OCI-M2 (cell line): ENCODE results near the gene PAX6.

Experiments used
- DNase-seq: peaks from one replicate; lab custom pipeline; 2025; ENCODE audit not compliant: unreplicated experiment; lab: John Stamatoyannopoulos, UW

The PAX6 gene

DNA sequence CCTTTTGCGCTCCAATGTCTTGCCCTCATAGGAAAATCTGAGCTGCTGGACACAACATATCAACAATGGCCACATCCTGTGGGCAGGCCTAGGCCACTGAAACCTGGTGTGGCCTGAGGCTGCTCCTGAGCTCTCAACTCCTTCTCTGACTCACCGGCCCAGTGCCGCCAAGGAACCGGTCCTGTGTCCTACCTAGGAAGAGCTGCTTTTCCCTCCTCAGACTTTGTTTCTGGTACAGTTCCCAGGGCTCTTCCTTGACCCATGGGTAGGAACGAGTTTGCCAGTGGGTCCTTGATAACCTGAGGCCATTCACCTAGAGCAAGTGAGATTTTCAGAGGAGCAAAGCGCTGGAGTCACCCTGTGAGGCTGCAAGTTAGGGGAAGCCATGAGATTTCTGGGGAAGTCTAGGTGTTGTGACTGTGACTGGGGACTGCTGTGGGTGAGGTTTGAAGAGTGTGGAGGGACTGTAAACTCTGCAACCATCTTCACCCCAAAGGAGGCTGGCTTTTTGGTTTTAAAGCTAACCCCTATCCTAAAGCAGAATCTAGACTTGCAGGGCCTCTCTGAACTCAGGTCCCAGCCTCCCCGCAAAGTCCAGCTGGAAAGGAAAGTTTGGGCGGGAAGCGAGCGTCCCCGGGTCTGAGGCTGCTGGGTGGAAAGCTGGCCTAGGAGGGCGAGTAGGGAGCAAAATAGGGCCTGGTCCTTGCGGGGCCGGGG is 12.0 kb upstream of the PAX6 start:
- no peak for DNase-seq

DNA sequence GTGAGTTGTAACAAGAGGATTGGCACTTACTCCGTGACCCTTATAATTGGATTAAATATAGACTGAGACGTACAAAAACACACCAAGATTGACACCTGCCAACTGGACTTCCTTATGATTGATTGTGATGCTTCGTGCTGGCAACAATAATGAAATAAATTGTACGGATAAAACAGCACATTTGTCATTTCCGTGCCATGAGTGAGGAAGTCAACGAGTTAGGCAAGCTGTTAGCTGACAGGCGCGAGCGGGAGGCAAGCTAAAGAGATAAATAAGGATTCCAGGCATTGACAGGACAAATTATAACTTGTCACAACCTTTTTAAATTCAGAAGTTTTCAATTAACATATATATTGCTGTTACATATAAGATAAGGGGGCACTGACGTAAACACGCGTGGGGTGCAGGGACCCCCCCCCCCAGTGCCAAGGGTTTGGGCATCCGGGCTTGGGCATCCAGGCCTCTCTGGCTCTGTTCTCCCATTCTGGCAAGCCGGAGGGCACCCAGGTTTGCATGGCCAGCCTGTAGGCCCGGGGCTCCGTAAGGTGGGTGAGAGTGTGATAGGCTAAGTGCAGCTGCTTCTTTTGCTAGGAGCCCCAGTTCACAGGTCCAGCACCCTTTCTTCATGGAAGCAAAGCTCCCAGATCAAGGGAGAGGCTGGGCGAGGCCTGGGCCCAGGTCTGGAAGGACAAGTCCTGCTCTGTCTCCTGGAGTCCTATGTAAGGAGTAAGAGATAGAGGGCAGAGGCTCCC is 11.2 kb upstream of the PAX6 start:
- DNase-seq: no peak

DNA sequence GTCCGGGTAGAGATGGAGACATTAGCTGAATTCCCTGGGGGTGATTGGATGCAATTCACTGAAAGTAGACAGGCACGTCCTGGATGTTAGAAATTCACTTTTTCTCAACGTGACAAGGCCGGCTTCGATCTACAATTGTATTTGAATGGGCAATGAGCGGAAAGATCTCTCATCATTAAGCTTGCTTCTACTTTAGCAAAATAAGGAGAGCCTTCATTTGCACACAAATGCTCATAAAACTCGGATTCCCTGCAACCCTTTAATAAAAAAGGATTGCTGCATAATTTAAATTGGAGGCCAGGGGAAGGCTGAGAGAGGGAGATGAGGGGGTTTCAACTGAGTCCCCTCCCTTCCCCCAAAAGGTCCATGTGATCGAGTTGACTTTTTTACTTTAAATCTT is 10.6 kb upstream of the PAX6 start:
- no peak for DNase-seq

DNA sequence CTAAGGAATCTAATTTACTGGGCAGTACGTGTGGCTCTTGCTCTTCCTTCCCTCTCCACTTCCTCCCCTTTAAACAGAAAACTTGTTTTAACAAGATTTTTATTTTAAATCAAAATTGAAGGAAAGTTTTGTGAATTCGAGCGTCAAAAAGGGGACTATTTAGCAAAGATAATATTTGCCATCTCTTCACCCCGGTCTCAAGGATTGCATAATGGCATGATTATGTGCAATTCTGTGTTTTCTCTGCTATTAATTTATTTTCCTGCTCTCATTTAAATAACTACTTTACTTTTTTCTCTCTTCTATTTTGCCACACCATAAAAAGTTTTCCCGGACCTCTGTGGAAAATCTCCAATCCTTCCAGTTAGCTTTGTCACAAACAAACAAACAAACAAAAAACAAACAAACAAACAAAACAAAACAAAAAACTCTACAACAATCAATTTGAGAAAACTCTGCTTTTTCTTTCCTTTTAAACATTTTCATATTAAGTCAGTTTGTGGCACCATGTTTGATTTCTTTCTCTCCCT is 10.2 kb upstream of the PAX6 start:
- no peak for DNase-seq

DNA sequence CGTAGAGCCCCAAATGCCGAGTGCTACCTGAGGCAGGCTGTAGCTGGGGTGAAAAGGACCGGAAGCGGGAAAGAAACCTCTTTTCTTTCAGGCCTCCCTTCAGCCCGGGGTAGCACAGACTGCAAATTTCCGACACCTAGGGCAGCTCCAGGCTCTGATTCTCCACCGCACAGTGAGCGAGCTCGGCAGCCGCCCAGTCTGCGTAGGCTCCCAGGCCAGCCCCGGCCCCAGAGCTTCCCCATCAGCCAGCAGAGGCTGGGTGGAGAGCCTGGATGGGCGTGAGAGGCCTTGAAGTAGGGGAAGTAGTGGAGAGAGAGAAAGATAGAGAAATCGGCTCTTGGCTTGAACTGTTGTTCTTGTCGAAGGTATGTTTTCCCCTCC is 9.3 kb upstream of the PAX6 start:
- no peak for DNase-seq

DNA sequence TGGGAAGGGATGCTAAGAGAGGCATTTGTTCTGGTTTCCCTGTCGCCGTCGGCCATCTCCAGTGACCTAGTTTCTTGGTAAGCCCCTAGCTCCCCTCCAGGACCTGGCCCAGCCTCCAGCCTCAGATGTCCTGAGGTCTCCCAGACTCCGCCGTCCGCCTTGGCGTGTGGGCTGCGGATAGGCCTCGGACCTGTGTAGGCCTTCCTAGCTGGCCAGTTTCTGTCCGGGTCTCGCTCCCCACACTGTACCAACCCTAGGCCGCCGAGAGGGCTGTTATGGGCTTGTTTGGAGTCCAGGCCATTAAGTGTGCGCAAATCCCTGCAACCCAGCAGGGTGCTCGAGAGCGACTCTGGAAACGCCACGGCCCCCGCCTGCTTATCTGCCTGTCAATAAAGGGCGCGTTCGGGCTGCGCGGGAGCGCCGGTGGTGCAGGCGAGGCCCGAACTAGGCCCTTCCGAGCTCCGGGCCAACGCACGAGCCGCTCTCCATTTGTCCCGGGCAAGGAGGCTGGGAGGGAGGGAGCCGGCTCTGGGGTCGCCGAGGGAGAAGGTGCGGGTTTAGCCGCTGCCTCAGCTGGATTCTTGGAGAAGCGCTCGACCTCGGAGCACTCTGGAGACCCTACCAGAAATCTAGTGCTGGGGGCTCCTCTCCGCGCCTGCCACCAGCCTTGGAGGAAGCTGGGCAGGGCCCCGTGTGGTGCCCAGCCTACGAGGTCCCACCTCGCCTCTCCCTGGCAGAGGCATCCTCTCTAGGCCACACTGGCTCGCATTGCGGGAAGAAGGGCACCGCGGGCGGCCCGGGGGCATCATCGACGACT is 8.7 kb upstream of the PAX6 start:
- no peak for DNase-seq

DNA sequence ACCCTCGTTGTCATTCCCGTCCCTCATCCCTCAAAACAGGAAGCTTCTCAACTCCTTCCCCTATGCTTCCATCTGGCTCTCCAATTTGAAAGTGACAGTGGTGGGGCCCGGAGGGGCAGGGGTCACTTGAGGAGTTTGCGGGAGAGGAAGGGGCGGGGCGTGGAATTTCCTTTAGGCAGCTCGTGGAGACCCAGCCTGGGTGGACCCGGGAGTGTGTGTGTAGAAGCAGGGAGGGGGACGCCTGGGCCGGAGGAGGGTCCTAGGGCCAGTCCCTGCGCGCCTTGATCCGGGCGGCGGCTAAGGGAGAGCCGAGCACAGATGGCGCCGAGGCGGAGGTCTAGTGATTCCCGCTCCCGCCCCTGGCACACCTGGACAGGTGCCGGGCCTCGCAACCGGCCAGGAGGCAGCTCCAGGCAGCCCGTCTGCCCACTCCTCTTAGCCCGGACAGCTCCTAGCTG is 7.8 kb upstream of the PAX6 start:
- no peak for DNase-seq

DNA sequence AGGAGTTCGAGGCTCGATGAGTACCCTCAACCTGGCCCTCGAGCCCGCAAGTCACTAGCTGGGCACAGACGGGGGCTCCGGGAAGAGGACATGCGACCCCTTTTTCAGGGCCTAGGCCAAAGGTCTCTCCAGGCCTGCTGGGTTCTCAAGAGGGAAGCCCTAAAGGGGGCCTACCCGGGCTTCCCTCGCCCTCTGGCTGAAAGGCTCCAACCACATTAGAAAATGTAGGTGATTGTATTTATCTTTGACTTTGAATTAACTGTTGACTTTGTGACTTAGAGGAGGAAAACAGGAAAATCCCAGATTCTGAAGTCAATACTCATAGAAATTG is 7.3 kb upstream of the PAX6 start:
- no peak for DNase-seq

DNA sequence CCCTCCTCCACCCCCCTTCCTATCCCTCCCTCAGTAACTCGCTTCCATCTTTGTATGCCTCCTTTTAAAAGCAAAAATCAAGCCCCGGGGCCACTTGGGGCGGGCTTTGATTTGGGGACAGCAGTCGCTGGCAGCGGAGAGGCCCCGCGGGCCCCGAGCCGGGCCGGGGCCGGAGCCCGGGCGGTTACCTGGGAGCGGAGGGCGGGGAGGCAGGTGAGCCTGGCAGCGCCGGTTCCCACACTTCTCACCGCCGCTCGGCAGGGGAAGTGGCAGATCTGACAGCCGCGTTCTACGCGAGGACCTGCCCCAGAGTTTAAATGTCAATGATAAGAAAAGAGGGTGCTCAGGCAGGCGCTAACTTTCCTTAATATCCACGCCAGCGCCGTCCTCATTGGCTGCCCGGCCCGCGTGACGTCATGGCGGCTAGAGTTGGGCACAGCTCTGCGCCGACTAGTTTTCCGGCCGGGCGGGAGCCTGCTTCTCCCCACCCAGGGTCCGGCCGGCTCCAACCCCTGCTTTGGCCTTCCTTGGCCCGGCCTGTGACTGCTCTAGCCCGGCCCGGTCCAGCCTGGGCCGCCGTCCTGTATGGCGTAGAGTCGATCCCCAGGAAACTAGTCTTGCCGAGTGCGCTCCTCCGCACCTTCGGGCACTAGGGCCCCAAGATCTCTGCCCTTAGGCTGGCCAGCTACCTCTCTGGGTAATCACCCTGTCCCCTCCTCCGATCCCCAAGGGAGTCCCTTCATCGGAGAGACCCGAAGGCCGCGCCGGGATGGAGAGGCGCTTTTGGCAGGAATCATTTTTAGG is 6.7 kb upstream of the PAX6 start:
- DNase-seq: no peak

DNA sequence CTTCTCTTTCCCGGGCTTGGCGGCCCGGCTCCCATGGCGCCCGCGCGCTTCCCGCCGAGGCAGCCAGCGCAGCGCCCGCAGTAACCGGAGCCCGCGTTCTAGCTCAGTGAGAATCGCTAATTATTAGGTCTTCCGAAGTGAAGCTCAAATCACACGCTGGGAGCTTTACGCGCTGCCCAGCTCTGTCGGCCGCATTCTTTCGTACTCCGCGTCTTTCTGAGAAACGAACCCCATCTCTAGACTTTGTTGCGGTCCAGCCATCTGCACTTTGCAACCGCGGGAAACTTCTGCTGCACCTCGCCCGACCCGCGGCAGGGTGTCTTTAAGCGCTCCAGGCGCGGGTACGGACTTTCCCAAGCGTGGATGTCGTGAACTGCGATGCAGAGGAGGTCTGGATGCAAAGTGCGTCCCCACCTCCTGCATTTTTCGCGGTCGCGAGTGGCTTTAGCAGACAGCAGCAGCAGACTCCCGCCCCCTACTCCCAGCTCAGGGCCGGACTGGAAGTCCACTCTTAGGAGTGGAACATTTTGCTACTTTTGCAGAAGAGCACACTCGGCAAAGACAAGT is 6.0 kb upstream of the PAX6 start:
- no peak for DNase-seq

DNA sequence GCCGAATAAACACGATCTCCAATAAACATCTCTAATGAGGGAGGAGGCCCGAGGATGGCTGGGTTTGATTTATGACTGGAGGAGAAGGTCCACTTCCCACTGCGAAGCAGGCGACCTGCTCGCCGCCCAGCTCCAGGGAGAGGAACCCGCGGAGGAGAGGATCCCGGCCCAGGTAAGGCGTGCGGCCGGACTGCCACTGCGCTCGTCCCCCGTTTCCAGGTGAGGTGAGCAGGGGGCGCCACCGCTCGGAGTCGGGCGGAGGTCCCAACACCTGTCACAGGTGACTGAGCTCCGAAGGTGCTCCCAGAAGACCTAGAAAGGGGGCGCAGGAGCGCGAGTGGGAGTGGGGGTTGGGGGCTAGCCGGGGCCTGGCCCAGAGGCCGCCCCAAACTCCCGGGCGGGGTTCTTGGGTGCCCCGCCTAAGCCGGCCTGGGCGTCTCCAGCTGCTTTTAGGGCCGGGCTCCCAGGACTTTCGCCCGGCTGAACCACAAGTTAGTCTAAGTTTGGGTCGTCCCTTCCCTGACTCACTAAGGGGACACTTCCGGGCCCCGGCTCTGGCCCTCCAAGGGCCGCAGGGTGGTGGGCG is 5.4 kb upstream of the PAX6 start:
- DNase-seq: no peak

DNA sequence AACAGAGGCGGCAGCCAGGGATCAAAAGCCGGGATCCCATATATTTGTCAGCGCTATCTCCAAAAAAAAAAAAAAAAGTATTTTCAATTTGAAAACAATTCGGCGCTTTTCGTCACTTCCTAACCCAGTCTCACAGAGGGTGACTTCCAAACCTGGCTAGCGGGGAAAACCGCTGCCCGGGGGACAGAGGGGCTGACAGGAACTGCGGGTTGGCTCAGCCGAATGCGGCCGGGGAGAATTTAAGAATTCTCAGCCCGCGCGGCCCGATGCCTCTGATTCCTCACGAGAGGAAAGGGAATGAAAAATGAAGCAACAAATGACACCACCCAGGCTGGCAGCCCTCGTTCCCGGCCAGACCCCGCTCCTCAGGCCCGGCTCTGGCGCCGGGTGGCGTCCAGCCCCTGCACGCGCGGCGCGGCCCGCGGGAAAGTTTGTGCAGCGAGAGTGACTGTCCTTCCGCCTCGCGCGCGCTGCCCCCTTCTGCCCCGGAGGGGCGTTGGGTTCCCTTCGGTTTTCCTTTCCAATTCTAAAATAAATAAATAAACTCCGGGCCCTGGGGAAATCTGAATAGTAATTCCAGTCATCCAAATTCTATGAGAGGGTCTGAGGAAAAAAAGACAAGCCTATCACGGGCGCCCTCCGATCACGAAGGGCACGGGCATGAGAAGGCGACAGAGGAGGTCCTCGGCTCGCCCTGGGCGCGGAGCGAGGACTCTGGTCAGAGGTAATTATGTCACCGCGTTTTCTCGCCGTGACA is 4.8 kb upstream of the PAX6 start:
- DNase-seq: no peak

DNA sequence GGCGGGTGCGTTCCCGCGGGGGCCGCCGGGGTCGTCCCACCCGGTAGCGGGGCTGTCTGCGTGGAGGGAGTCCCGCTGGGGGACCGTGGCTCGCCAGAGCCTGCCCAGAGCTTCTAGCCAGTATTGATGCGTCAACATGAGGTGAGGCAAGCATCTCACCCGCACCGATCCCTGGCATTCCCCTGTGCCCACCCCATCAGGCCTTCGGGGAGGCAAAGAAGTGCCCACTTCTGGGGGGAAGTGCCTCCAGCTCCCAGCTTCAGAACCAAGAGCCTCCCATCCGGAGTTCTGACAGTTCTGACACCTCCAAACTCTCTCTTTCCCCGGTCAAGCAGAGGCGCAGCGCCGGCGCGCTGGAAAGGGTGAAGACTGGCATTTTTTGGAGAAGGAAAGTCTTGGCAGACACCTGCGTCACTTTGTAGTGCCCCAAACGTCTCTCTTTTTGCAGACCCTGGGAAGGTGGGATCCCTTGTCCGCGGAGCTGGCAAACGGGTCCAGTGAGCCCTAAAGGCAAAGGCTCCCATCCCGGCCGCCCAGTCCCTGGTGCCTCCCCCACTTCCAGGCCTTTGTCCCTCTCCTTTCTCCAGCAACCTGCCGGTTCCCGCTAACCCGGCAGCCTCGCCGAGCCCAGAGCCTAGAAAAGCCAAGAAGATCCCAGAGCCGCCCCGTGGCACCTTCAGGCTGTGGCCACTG is 3.2 kb upstream of the PAX6 start:
- DNase-seq: no peak

DNA sequence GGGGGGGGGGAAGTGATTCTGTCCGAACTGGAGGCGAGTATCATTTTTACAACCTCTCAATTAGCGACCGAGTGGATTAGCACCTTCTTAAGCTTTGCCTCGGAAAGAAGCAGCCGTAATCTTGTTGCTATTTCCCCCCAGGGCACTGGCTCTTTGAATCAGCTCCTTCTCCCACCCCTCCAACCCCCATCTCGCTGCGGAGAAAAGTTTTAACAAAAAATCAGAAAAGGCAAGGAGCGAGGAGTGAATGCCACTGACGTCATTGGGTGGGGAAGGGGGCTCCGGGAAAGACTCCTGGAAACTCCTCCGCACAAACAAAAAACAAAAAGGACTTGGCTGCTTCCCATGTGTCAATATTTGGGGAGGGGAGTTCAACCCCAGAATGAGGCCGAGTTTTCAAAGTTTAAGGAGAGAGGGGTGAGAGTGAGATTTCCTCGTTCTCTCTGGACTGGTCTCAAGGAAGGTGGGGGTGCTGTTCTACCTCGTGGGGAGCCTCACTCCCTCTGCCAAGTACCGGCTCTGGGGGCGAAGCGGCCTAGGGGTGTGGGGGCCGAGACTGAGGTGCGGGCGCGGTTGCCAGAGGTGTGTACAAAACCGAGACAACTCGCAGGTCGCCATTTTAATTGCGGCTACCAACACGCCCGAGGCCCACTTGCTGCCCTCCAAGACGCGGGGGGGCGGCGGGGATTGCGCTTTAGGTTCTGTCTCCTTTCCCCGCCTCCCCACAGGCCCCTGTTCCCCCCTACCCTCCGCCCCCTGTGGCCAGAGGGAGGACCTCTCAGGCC is 2.5 kb upstream of the PAX6 start:
- no peak for DNase-seq

DNA sequence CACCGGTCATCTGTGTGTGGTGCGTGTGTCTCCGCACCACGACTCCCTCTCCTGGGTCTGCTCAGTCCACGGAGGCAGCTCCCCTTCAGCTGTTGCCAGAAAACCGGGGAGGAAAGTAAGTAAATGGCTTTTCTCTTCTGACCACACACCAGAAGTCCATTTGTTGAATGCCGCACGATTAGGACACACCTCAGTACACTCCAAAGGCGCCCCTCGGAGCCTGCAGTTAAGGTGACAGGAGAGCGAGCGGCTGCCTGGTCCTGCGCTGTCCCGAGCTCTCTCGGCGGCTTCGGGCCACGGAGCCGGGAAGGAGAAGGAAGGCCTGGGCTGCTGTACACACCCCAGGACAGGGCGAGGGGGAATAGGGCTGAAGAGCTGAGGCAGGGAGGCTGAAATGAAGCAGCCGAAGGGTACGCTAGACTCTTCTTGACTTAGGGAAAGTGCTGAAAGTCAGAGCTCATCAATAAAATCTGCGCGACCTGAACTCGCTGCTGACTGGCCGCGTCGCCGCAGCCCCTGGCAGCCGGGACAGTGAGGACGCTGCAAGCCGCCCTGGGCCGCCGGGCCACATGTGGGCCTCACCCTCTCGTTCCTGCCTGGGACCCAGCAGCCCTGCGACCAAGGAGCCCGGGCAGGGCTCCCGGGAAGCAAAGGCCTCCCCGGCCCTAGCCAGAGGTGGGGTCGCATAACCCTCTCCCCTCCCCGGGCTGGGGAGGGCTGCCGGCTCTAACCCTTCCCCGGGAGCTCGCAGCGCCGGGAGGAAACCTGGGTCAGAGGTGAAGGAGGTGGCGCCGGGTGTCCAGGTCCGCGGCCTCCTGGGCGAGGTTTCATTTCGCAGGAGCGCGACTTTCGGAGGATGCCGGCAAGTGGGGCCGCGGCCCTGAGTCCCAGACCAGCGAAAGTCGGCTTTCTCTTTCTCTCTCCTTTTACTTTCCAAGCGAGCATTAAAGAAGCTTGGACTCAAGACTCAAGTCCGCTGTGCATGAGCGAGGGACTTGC is 1.6 kb upstream of the PAX6 start:
- no peak for DNase-seq

DNA sequence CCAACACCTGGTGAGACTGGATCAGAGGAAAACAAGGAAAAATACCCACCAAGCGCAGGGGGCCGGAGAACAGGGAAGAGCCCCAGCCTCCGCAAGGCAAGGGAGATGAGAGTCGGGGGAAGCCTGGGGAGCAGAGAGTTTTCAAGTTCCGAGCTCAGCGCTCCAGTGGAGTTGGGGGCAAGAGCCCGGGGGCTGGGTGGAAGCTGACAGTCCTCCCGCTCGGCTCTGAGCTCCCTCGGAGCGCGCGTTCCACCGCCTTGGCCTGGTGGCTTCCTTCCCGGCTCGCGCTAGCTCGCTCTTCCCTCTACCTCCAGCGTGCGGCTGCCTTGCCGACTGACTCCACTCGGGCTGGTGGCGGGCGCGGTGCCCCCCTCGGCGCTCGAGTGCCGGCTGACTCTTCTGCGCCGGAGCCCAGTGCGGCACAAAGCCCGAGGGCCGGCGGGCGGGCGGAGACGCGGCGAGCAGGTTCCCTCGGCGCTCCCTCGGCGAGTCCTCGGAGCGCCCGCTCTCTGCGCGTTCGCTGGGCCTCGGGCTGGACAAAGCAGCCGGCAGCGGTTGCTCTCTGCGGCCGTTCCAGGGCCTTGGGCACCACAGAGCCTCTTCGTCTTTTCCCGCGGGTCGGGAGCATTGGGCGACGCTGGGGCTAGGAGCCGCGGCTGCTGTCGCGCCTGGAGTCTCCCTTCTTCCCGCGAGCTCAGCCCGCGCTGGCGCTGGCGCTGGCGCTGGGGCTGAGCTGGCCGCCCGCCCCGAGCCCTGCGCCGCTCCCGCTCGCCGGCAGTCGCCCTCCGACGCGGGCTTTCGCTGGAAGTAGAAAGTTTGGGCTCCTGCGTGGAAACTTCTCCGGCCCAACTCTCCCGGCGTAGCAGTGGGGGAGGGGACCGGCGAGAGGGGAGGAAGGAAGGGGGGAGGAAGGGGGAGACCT is 1.0 kb downstream of the PAX6 start:
- no peak for DNase-seq
